SU-DHL-6 (cell line): ENCODE measurements around the gene SEZ6L.
A peak's percentile ranks its signal among the peaks of the same experiment; 100 is the strongest.

Source experiments
- H2AFZ ChIP-seq: fragments of 200-600 bp; sonication (generic); 2 replicates; pipeline ENCODE4 v1.6.1; 2014; ENCODE audit warnings: low read depth, mild to moderate bottlenecking, moderate library complexity, mixed read lengths, antibody characterized with exemption, low read length; ENCODE audit not compliant: severe bottlenecking
- H3F3A ChIP-seq: fragments of 200-600 bp; shearing (Covaris generic); 2 replicates; pipeline ENCODE4 v1.6.0; 2016; ENCODE audit warnings: antibody characterized with exemption, mild to moderate bottlenecking; ENCODE audit not compliant: insufficient read depth
- H3K27ac ChIP-seq: fragments of 200-600 bp; sonication (generic); 2 replicates; pipeline ENCODE4 v1.5.1; 2016; ENCODE audit warnings: low read depth, mild to moderate bottlenecking, low read length, moderate library complexity, mixed read lengths
- H3K27me3 ChIP-seq: fragments of 200-600 bp; sonication (generic), shearing (Covaris generic); 2 replicates; pipeline ENCODE4 v1.6.0; 2014; ENCODE audit warnings: mild to moderate bottlenecking, low read length
- H3K36me3 ChIP-seq: fragments of 200-600 bp; sonication (generic); 2 replicates; pipeline ENCODE4 v1.6.1; 2014; ENCODE audit warnings: mild to moderate bottlenecking, low read length, mixed read lengths
- H3K4me2 ChIP-seq: fragments of 300-600, 200-600 bp; shearing (Covaris generic), sonication (generic); 2 replicates; pipeline ENCODE4 v1.6.0; 2014; ENCODE audit warnings: low read length, low read depth, mild to moderate bottlenecking; ENCODE audit not compliant: poor library complexity, severe bottlenecking
- H3K4me3 ChIP-seq: fragments of 200-600 bp; sonication (generic); 2 replicates; pipeline ENCODE4 v1.5.1; 2014; ENCODE audit warnings: antibody characterized with exemption, low read length, mild to moderate bottlenecking, mixed read lengths; ENCODE audit not compliant: insufficient read depth, poor library complexity, severe bottlenecking
- H3K79me2 ChIP-seq: fragments of 200-600 bp; sonication (generic); 2 replicates; pipeline ENCODE4 v1.6.1; 2014; ENCODE audit warnings: mild to moderate bottlenecking, low read length, moderate library complexity; ENCODE audit not compliant: insufficient read depth
- H3K9ac ChIP-seq: fragments of 200-600 bp; sonication (generic); 2 replicates; pipeline ENCODE4 v1.7.0; 2014; ENCODE audit warnings: mild to moderate bottlenecking, low read length
- H3K9me2 ChIP-seq: fragments of 200-600 bp; sonication (generic); replicated peaks from 2 replicates; pipeline ENCODE4 v1.6.1; 2014; ENCODE audit warnings: low read length; ENCODE audit not compliant: insufficient read depth
- H3K9me3 ChIP-seq: fragments of 200-600 bp; sonication (generic); 2 replicates; pipeline ENCODE4 v1.6.1; 2014; ENCODE audit warnings: low read length, mixed read lengths; ENCODE audit not compliant: insufficient read depth
- H4K20me1 ChIP-seq: fragments of 200-600 bp; sonication (generic); 2 replicates; pipeline ENCODE4 v1.6.1; 2014; ENCODE audit warnings: low read depth, mild to moderate bottlenecking, antibody characterized with exemption, low read length, moderate library complexity, mixed read lengths
- EZH2phosphoT487 ChIP-seq: fragments of 200-600 bp; sonication (generic), shearing (Covaris generic); conservative IDR thresholded peaks from 2 replicates; pipeline ENCODE4 v1.6.1; 2018; ENCODE audit warnings: mild to moderate bottlenecking, antibody characterized with exemption, low read length, moderate library complexity, mixed read lengths
- TF ChIP-seq, protein P1 (sequence below): fragments of 200-600 bp; sonication (generic); IDR thresholded peaks from one replicate; pipeline ENCODE4 v1.5.1; 2017; ENCODE audit warnings: antibody characterized with exemption, mild to moderate bottlenecking, low read length, moderate library complexity; ENCODE audit not compliant: insufficient read depth, poor library complexity, severe bottlenecking

SEZ6L gene

DNA sequence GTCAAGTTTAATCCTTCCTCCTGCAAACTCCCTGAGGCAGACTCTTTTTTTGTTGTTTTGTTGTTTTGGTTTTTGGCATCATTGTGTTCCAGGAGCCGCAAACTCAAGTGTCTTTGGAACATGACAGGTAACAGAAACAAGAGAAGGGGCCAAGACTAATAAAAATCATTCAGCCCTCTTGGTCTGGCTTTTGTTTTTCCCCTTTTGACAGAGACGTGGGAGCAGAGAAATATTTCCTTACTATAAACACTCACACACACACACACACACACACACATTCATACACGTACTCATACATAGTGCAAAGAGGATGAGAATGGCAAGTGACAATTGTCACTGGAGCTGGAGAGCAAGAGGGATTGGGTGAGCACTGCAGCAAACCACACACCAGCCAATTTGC, 249.4 kb downstream of the SEZ6L start:
- no peak overlapping the region for H3K9ac ChIP-seq
- H3K9me2 ChIP-seq = no peaks in the 10 kb centered on the region
- H3K27ac ChIP-seq = no peak overlapping the region
- no peak overlapping the region for H3K4me2 ChIP-seq
- H3F3A ChIP-seq = no peaks in the 10 kb centered on the region
- no peaks in the 10 kb centered on the region for H3K36me3 ChIP-seq
- H3K27me3 ChIP-seq = no peaks in the 10 kb centered on the region
- no peak overlapping the region for H2AFZ ChIP-seq
- no peak overlapping the region for H3K4me3 ChIP-seq
- no peaks in the 10 kb centered on the region for H4K20me1 ChIP-seq
- peaks cover 9% of the 10 kb centered on the region; the same call in 1 of the 2 replicates for H3K9me3 ChIP-seq
- H3K79me2 ChIP-seq = no peaks in the 10 kb centered on the region
- no peak for TF ChIP-seq EZH2phosphoT487
- TF ChIP-seq, protein P1, sequence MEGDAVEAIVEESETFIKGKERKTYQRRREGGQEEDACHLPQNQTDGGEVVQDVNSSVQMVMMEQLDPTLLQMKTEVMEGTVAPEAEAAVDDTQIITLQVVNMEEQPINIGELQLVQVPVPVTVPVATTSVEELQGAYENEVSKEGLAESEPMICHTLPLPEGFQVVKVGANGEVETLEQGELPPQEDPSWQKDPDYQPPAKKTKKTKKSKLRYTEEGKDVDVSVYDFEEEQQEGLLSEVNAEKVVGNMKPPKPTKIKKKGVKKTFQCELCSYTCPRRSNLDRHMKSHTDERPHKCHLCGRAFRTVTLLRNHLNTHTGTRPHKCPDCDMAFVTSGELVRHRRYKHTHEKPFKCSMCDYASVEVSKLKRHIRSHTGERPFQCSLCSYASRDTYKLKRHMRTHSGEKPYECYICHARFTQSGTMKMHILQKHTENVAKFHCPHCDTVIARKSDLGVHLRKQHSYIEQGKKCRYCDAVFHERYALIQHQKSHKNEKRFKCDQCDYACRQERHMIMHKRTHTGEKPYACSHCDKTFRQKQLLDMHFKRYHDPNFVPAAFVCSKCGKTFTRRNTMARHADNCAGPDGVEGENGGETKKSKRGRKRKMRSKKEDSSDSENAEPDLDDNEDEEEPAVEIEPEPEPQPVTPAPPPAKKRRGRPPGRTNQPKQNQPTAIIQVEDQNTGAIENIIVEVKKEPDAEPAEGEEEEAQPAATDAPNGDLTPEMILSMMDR = no peak

DNA sequence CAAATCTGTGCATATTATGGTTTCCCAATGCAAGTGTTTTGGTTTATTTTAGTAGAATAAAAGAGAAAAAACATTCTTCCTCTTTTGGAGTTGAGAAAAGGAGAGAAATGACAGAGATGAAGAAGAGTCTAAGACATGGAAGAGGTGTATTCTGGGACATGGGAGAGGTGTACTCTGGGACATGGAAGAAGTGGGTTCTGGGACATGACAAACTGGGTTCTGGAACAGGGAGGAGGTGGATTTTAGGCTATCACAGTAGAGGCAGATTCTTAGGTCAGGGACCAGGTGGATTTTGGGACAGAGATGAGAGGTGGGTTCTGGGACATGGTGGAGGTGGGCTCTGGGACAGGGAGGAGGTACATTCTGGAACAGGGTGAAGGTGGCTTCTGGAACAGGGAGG, 257.7 kb downstream of the SEZ6L start:
- no peaks in the 10 kb centered on the region for H3K36me3 ChIP-seq
- H3K9ac ChIP-seq = no peak overlapping the region
- no peak overlapping the region for H2AFZ ChIP-seq
- H3K27ac ChIP-seq = no peak overlapping the region
- no peak overlapping the region for H3K4me3 ChIP-seq
- H3K27me3 ChIP-seq = no peaks in the 10 kb centered on the region
- peaks cover 9% of the 10 kb centered on the region; the same call in 1 of the 2 replicates for H3K9me3 ChIP-seq
- H3K4me2 ChIP-seq = no peak overlapping the region
- no peak for TF ChIP-seq EZH2phosphoT487
- TF ChIP-seq, protein P1 = no peak
- peaks cover 14% of the 10 kb centered on the region; the same call in 1 of the 2 replicates for H3F3A ChIP-seq
- no peaks in the 10 kb centered on the region for H4K20me1 ChIP-seq
- H3K79me2 ChIP-seq = no peaks in the 10 kb centered on the region
- no peaks in the 10 kb centered on the region for H3K9me2 ChIP-seq

DNA sequence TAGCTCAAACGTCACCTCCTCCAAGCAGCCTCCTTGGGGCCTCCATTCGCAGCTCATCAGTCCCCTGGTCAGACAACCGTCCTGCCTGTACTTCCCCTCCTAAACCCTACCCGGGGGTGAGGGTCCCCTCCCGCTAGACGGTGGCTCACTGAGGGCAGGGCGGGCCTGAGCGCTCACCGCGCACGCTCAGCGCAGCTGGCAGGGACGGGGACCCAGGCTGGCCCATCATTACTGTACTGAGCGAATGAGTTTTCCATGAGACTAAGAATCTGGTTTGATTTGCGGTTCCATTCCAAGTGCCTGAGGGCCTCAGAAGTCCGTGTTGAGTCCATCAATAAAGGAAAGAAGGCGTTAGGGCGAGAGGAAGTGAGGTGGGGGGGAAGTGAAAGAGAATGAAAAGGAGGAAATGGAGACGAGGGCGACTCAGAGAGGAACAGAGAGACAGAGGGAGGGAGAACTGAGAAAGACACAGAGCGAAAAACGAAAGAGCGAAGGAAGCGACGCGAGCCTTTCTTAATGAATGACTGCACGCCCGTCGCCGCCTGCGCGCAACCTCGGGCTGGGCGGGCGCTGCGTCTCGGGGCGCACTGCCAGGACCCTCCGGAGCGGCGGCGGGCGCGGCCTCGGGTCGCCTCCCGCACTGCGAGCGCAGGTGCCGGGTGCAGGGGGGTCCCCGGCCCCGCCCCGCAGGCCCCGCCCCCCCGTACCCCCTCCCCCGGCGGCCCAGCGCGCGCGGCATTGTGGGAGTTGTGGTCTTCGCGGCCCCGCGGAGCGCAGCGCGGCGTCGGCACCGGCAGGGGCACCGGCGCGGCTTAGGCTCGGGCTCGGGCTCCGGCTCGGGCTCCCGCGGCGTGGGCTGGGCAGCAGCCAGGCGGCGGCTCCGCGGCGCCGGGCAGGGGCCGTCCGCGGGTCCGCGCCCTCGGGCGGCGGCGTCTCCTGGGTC, 259.5 kb downstream of the SEZ6L start, which contains the start of gene ASPHD2:
ASPHD2 (plus strand) TSS at position 746 of the 943 bp plus-strand sequence. CDS start 4,356 bp downstream, outside the sequence.
- H3K27ac ChIP-seq = peak within 1 kb of the TSS; percentile 93
- H3K4me3 ChIP-seq = peak within 1 kb of the TSS; percentile 61
- TF ChIP-seq, protein P1 = no peak
- TF ChIP-seq EZH2phosphoT487 = no peak
- peaks cover 14% of the 10 kb centered on the region for H3F3A ChIP-seq
- no peaks in the 10 kb centered on the region for H3K27me3 ChIP-seq
- peak within 1 kb of the TSS; percentile 79 for H3K4me2 ChIP-seq
- H4K20me1 ChIP-seq = no peaks in the 10 kb centered on the region
- no peaks in the 10 kb centered on the region for H3K79me2 ChIP-seq
- H3K9me2 ChIP-seq = no peaks in the 10 kb centered on the region
- no peaks in the 10 kb centered on the region for H3K36me3 ChIP-seq
- H3K9me3 ChIP-seq = no peaks in the 10 kb centered on the region
- peak within 1 kb of the TSS; percentile 93 for H2AFZ ChIP-seq
- H3K9ac ChIP-seq = peak within 1 kb of the TSS; percentile 72
